ENCODE results near the gene AP2A2.

DNA sequence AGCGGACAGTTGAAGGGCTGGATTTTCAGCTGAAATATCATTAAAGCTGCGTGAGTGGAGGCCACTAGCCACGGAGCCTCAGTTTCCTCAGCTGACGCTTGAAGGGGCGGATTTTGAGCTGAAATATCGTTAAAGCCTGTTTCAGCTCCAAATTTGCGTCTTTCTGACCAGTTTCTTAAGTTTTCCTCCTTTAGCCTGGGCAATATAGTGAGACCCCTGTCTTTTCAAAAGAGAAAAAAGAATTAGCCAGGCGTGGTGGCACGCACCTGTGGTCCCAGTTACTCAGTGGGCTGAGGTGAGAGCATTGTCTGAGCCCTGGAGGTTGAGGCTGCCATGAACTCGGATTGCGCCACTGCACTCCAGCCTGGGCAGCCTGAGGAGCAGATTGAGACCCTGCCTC, 3.7 kb downstream of the AP2A2 start:
- TF ChIP-seq, protein P1, sequence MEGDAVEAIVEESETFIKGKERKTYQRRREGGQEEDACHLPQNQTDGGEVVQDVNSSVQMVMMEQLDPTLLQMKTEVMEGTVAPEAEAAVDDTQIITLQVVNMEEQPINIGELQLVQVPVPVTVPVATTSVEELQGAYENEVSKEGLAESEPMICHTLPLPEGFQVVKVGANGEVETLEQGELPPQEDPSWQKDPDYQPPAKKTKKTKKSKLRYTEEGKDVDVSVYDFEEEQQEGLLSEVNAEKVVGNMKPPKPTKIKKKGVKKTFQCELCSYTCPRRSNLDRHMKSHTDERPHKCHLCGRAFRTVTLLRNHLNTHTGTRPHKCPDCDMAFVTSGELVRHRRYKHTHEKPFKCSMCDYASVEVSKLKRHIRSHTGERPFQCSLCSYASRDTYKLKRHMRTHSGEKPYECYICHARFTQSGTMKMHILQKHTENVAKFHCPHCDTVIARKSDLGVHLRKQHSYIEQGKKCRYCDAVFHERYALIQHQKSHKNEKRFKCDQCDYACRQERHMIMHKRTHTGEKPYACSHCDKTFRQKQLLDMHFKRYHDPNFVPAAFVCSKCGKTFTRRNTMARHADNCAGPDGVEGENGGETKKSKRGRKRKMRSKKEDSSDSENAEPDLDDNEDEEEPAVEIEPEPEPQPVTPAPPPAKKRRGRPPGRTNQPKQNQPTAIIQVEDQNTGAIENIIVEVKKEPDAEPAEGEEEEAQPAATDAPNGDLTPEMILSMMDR (IDR thresholded peaks at IDR 0.05; ENCODE audit: low read depth, low read length, poor library complexity, severe bottlenecking) = no peak
- TF ChIP-seq EZH2phosphoT487 (IDR thresholded peaks at IDR 0.05; ENCODE audit: borderline replicate concordance, low read length) = no peak
